Right atrium auricular region (tissue), 2 donors: Measurements from ENCODE around the gene SPATA13. TPM values are rescaled to one million over a fixed set of nuclear protein-coding genes. Genes with fewer than 3 reads are reported as not detected.
"Not testable (repeated sequence)": the region's sequence is repeated elsewhere in the genome, so short reads cannot be mapped to it uniquely, and the experiment has no call there.

Experiments used
- DNase-seq: peaks from one replicate; pipeline ENCODE4 v3.0.0-alpha.2; 2019; ENCODE audit warnings: low spot score
- H3K27ac ChIP-seq, 2 donors: fragments of 200-600 bp; sonication (generic); 1 replicate in 1 of 2; 2 replicates in 1 of 2; pipeline ENCODE4 v1.5.1; 2016 to 2019
- H3K27me3 ChIP-seq, 2 donors: fragments of 200-600 bp; sonication (generic); one replicate each; pipeline versions ENCODE4 v1.5.1 to v1.6.0; 2017 to 2019
- H3K36me3 ChIP-seq: fragments of 200-600 bp; sonication (generic); one replicate; pipeline ENCODE4 v1.5.1; 2016
- H3K4me1 ChIP-seq, 2 donors: fragments of 200-600 bp; sonication (generic); one replicate each; pipeline versions ENCODE4 v1.5.1 to v1.6.0; 2017 to 2019
- H3K4me3 ChIP-seq, 2 donors: fragments of 200-600 bp; sonication (generic); 1 replicate in 1 of 2; 2 replicates in 1 of 2; pipeline ENCODE4 v1.5.1; 2017 to 2019; ENCODE audit warnings: mild to moderate bottlenecking in 1 of 2, moderate library complexity in 1 of 2
- H3K9me3 ChIP-seq, 2 donors: fragments of 200-600 bp; sonication (generic); one replicate each; pipeline ENCODE4 v1.5.1; 2019
- CTCF ChIP-seq, 2 donors: fragments of 200-600 bp; sonication (generic); IDR thresholded peaks; one replicate each; pipeline ENCODE4 v1.5.1; 2019; ENCODE audit warnings: antibody characterized with exemption in 2 of 2
- total RNA-seq, 2 donors: library from RNA; depleted of rRNA; stranded (reverse); fragments of >200 nt; gene quantifications; one replicate each; pipeline ENCODE4 v1.1.0, GENCODE V29; 2016

SPATA13 gene
- total RNA-seq, 2 donors from 2014 or later, result 10.0 to 14.1 TPM

- DNase-seq, result no peak
- peaks cover 0 to 5% of the 10 kb centered on the region in 2 donors for H3K4me1 ChIP-seq
- no peaks in the 10 kb centered on the region for H3K36me3 ChIP-seq
- TF ChIP-seq CTCF (IDR thresholded peaks at IDR 0.05), result no peak
- no peaks in the 10 kb centered on the region for H3K27me3 ChIP-seq
- H3K9me3 ChIP-seq, result no peaks in the 10 kb centered on the region
- H3K27ac ChIP-seq, result no peak overlapping the region
- H3K4me3 ChIP-seq, result no peak overlapping the region
Measured at GRCh38 chr13:24203273-24203672, 42.8 kb downstream of the SPATA13 start.

GRCh38 chr13:24203811-24204210, 43.3 kb downstream of the SPATA13 start:
- no peak for TF ChIP-seq CTCF (IDR thresholded peaks at IDR 0.05)
- H3K4me1 ChIP-seq, result peaks cover 0 to 9% of the 10 kb centered on the region in 2 donors
- H3K27me3 ChIP-seq, result no peaks in the 10 kb centered on the region
- no peak overlapping the region for H3K27ac ChIP-seq
- no peaks in the 10 kb centered on the region for H3K36me3 ChIP-seq
- H3K9me3 ChIP-seq, result no peaks in the 10 kb centered on the region
- DNase-seq, result no peak
- no peak overlapping the region for H3K4me3 ChIP-seq

- H3K9me3 ChIP-seq, H3K36me3 ChIP-seq, H3K4me1 ChIP-seq, H3K4me3 ChIP-seq, H3K27ac ChIP-seq, DNase-seq, H3K27me3 ChIP-seq: not testable (repeated sequence)
Measured at GRCh38 chr13:24205076-24205475, 44.6 kb downstream of the SPATA13 start.

GRCh38 chr13:24207841-24208667, 47.5 kb downstream of the SPATA13 start:
- no peaks in the 10 kb centered on the region for H3K27me3 ChIP-seq
- TF ChIP-seq CTCF (IDR thresholded peaks at IDR 0.05), result no peak

GRCh38 chr13:24209138-24209537, 48.6 kb downstream of the SPATA13 start:
- peaks cover 0 to 9% of the 10 kb centered on the region in 2 donors for H3K4me1 ChIP-seq
- H3K9me3 ChIP-seq, result no peaks in the 10 kb centered on the region
- DNase-seq, result no peak
- no peaks in the 10 kb centered on the region for H3K27me3 ChIP-seq
- TF ChIP-seq CTCF (IDR thresholded peaks at IDR 0.05), result no peak
- no peaks in the 10 kb centered on the region for H3K36me3 ChIP-seq
- H3K4me3 ChIP-seq, result no peak overlapping the region
- H3K27ac ChIP-seq, result no peak overlapping the region

More at GRCh38 chr13:24207841-24208667, 47.5 kb downstream of the SPATA13 start:
- no peak for DNase-seq
- no peaks in the 10 kb centered on the region for H3K36me3 ChIP-seq
- peak overlapping the region in 1 of 2 donors; percentile 27 for H3K27ac ChIP-seq
- H3K9me3 ChIP-seq, result no peaks in the 10 kb centered on the region
- peaks cover 0 to 9% of the 10 kb centered on the region in 2 donors for H3K4me1 ChIP-seq
- no peak overlapping the region for H3K4me3 ChIP-seq

GRCh38 chr13:24212254-24212653, 51.7 kb downstream of the SPATA13 start:
- Histone ChIP-seq H3K9me3 (no peaks in the 10 kb centered on the region), H3K4me3 (no peak overlapping the region), H3K4me1 (peaks cover 0 to 25% of the 10 kb centered on the region in 2 donors), H3K27ac (no peak overlapping the region), H3K27me3 (no peaks in the 10 kb centered on the region), H3K36me3 (no peaks in the 10 kb centered on the region)
- TF ChIP-seq CTCF (IDR thresholded peaks at IDR 0.05), result no peak
- no peak for DNase-seq
